GM18867 (cell line): ENCODE data around the gene TTC39B.
A peak's percentile ranks its signal among the peaks of the same experiment; 100 is the strongest.

ENCODE experiments used
- ATAC-seq: cut with Tn5 transposase; IDR thresholded peaks from one replicate; pipeline ENCODE4 v1.9.1; 2021; ENCODE audit warnings: mild to moderate bottlenecking, moderate library complexity; ENCODE audit not compliant: unreplicated experiment

The TTC39B gene

GRCh38 chr9:15231788-15232635, 75.0 kb downstream of the TTC39B start:
- peak; percentile 75 for ATAC-seq

DNA sequence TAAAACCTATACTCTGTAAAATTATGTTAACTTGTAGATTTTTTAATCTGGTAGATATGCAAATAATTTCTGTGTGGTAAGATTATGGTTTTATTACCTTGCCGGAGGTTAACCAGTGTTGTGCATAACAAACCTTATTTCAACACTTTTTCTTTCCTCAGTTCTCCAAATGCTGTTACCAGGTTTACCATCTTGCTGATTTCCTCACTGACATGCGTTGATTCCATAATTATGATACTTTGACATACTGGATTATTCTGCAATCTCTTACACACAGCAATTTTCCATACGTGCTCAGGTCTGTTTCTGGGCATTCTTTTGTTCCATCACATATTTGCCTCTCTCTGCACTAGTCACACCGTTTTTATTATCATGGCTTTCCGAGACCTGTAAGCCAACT, 77.6 kb downstream of the TTC39B start:
- ATAC-seq = no peak

- no peak for ATAC-seq
Measured at GRCh38 chr9:15227491-15227890, 79.5 kb downstream of the TTC39B start.

DNA sequence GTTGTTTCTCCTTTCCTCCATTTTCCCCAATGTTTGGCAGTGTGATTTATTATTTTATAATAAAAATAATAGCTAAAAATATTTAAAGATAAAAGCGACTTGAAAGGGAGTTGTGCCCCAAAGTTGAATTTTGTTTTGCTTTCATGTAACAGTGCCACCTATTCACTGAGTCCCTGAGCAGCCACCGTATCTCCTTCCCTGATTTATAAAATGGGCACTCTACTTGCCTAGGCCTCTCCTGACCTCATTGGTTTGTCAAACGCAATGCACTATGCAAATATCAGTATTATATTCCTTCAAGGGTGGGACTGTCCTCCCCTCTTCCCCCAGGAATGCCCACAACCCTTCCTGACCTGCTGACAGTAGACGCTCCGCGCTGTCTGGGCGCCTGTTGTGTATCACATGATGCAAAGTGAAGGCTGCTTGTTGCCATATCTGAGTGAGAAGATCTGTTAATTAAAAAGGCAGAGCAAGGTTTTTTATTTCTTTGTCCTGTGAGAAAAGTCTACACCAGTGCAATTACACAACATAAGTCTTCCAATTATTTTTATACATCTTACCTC, 81.4 kb downstream of the TTC39B start:
- ATAC-seq = no peak

GRCh38 chr9:15222313-15222712, 84.7 kb downstream of the TTC39B start:
- no peak for ATAC-seq

DNA sequence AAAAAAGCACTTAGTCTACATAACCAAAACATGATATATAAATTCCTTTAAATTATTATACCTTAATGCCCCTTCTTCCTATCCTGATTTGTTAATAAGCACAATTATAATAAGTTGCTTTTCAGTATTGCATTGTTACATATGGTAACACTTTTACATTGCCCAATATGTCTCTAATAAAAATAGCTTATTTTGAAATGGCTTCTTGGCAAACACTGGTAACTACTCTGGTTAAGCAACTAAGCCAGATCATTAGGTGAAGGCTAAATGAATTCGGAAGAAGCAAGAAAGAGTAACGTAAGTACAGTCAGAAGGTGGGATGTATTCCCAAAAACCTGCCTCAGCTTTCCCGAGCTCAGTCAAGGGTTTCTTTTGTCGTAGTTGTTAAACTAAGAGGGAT, 85.3 kb downstream of the TTC39B start:
- no peak for ATAC-seq

GRCh38 chr9:15220658-15221318, 86.2 kb downstream of the TTC39B start:
- ATAC-seq = no peak

DNA sequence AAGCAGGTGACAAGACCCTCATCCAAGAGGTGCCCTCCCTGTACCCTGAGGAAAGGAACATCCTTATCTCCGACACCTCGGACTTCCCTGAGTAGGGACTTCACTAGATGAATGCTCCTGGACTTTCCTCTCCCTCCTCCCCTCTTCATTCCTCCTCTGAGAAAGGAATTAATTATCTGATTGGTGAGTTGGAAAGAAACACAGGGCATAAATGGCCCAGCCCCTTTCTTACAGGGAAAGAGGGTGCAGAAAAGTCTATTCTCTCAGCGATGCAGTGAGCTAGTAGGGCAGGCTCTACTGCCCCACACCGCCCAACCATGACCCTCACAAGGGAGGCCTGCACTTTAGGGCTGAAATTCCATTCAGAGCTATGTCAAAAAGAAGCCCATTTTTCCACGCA, 87.5 kb downstream of the TTC39B start:
- no peak for ATAC-seq

DNA sequence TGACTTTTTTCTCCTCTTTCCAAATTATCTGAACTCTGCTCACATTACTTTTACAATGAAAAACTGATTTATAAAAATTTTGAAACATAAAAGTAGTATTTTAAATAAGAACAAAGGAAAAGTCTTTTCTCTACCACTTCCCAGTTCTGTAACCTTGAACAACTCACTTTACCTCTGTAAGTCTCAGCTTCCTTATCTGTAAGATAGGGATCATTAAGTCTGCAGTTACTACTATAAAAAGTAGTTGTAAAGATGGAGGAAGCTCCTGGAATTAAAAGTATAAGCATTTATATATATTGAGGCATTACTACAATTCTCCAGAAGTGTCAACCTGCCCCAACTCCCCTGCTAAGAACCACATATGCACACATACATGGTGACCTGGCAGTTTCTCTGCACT, 88.0 kb downstream of the TTC39B start:
- no peak for ATAC-seq

- ATAC-seq = no peak
Measured at GRCh38 chr9:15213249-15213648, 93.8 kb downstream of the TTC39B start.

DNA sequence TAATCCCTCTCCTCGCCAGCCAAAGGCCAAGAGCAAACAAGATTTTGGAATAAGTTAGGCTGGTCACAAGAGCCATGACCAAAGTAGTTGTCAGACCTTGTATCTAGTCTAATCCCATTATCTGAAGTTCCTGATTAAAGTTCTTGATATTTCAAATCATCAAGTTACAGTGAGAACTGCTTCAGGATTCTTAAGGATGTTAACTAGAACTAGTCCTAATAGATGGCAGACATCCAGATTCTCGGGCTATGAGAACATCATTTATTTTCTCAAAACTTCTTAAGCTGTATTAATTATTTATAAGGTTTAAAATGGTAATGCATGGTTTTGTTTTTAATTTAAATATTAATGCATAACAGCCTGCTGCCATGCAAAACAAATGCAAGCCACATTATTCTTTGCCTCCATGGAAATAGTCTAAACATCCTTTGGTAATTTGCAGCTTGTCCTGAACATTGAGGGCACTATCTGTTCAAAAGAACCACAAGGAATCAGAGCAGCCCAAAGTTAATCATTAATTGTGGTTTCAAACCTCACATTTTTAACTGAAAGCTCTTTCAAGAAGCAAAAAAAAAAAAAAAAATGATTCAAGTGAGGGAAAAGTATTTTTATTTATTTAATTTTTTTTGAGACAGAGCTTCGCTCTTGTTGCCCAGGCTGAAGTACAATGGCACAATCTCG, 95.1 kb downstream of the TTC39B start:
- peak; percentile 15 for ATAC-seq

DNA sequence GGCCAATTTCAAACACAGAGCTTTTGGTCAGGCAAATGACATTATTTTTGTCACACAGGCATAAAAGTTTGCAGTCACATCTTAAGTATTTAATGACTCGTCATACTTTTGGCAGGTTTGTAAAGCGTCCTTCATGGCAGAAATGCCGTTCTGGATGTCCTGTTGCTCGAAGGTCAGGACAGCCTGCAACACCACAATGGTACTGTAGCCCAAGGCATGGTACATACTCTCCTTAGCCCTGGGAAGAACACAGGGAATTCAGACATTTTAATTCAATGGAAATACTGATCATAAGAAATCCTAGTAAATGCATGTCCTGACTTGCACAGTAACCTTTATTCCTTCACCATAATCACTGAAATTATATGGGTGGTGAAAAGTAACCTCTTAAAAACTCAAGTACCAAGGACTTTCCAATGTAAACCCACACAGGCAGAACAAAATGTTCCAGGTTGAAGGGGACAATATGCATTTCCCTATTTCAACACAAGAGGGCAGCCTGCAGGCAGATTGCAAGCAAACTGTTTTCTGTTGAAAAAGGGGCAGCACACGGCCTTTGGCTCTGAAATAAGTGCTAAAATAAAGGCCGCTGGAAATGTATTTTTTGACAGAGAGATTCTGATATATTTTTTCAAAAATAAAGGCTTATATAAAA, 95.7 kb downstream of the TTC39B start:
- ATAC-seq = peak; percentile 81

GRCh38 chr9:15206903-15207696, 99.9 kb downstream of the TTC39B start:
- ATAC-seq = no peak

DNA sequence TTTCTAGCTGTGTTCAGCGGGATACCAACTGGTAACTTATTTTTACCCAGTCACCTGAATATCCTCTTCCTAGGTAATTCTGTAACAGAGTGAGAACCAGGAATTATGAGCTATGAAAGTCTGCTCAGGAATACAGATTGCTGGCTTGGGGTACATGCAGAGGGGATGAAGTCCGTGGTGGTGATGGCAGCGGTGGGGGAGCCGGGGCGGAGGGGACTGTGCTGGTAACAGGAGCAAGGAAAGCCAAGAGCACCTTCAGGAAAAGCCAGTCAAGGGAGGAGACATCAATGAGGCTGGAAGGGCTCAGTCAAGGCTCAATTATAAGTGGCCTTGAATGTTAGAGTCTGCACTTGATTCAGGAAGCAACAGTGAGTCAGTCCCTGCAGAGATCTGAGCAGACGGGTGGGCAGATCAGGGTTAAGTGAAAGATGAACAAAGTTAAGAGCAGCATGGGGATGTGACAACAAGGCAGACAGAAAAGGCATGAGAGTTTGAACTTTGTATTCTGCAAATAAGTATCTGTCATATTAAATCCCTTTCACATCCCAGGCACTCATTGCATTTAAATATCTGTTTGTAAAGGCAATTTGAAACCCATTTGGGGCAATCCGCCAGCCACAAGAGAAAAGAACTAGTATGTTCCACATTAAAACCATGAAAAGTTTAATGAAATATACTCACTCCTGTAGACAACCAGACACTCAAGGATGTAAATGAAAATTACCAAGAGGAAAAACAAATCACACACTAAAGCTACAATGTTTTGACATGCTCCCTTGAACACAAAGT, 101.2 kb downstream of the TTC39B start:
- ATAC-seq = no peak

DNA sequence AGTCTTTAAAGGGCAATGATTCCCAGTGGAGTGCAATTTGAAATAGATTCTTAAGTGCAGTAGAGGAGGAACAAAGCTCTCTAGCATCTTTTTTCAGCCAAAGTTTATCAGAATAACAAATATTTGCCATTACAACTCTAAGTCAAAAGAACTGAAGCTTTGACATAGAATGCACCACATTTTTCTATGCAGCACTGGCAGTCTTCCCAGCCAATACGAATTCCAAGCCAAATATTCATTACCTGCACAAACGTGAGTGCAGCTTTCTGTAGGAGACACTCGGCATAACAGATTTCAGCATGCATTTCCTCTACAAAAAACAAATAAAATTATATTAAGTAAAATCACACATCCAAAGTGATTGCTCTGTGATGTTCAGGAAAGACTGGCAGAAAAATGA, 103.4 kb downstream of the TTC39B start:
- no peak for ATAC-seq

DNA sequence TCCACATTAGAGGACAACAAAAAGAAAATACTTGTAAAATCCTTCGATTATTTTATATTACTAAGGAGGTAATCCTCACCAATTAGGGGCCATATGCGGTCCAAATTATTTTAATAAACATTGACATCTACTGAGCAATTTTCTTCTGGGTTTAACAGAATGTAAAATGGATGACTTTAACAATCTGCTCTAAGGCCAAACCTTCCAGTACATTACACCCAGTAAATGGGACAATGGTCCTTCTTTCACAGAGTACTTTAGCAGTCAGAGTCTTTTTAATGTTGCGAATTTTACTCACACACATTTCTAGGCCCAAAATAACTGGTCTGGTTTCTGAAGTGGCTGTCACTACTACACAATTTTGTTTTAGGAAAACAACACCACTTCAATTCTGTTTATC, 106.9 kb downstream of the TTC39B start:
- no peak for ATAC-seq

- no peak for ATAC-seq
Measured at GRCh38 chr9:15192856-15193255, 114.2 kb downstream of the TTC39B start.

GRCh38 chr9:15191378-15191777, 115.6 kb downstream of the TTC39B start:
- no peak for ATAC-seq

GRCh38 chr9:15189481-15189880, 117.5 kb downstream of the TTC39B start:
- no peak for ATAC-seq
